WTC11 (cell line): Measurements from ENCODE around the gene PHLDB2. TPM values are rescaled to one million over a fixed set of nuclear protein-coding genes. Genes with fewer than 3 reads are reported as not detected.
"Not testable (repeated sequence)": the region's sequence is repeated elsewhere in the genome, so short reads cannot be mapped to it uniquely, and the experiment has no call there.

ENCODE experiments used
- ATAC-seq: fragments of 200-7000 bp; cut with Tn5 transposase; 2 replicates; pipeline ENCODE4 v1.10.0; 2021; ENCODE audit warnings: mild to moderate bottlenecking, moderate library complexity
- CTCF ChIA-PET: fragments of 300-600 bp; sonication (Branson Sonifier 250); formaldehyde crosslinking; loops from one replicate; lab custom pipeline; 2021; ENCODE audit warnings: antibody characterized with exemption; lab: Charles Lee
- POLR2A ChIA-PET: fragments of 350-600 bp; sonication (Branson Sonifier 250); formaldehyde crosslinking; loops from one replicate; lab custom pipeline; 2021; ENCODE audit warnings: antibody characterized with exemption; lab: Charles Lee
- DNase-seq: peaks from one replicate; pipeline ENCODE4 v3.0.0; 2021; ENCODE audit warnings: low spot score
- H3K27ac Mint-ChIP-seq: 2 replicates; pipeline ENCODE4 v1.8.0; 2021; ENCODE audit warnings: mixed read lengths
- H3K27me3 Mint-ChIP-seq: 2 replicates; pipeline ENCODE4 v1.8.0; 2021; ENCODE audit warnings: low read depth, mild to moderate bottlenecking, moderate library complexity, mixed read lengths
- H3K36me3 Mint-ChIP-seq: 2 replicates; pipeline ENCODE4 v1.8.0; 2021; ENCODE audit warnings: mixed read lengths
- H3K4me1 Mint-ChIP-seq: 2 replicates; pipeline ENCODE4 v1.8.0; 2022; ENCODE audit warnings: mixed read lengths
- H3K4me3 Mint-ChIP-seq: 2 replicates; pipeline ENCODE4 v1.8.0; 2021; ENCODE audit warnings: mild to moderate bottlenecking, moderate library complexity, mixed read lengths
- H3K9me3 Mint-ChIP-seq: 2 replicates; pipeline ENCODE4 v1.8.0; 2021; ENCODE audit warnings: mixed read lengths
- AFF4 ChIP-seq: sonication (generic); formaldehyde crosslinking; IDR thresholded peaks from 2 replicates; pipeline ENCODE4 v1.8.1; 2023; ENCODE audit warnings: mild to moderate bottlenecking, missing genetic modification reagents, borderline replicate concordance
- ATF3 ChIP-seq: sonication (generic); formaldehyde crosslinking; conservative IDR thresholded peaks from 2 replicates; pipeline ENCODE4 v1.8.1; 2022; ENCODE audit warnings: mild to moderate bottlenecking, missing genetic modification reagents
- FOXJ3 ChIP-seq: sonication (generic); formaldehyde crosslinking; IDR thresholded peaks from 2 replicates; pipeline ENCODE4 v1.9.0; 2021; ENCODE audit warnings: missing genetic modification reagents, mild to moderate bottlenecking, borderline replicate concordance
- GABPB1 ChIP-seq: sonication (generic); formaldehyde crosslinking; IDR thresholded peaks from 2 replicates; pipeline ENCODE4 v1.8.1; 2023; ENCODE audit warnings: mild to moderate bottlenecking, missing genetic modification reagents
- GRHL2 ChIP-seq: fragments of 250-450 bp; sonication (Bioruptor Pico); IDR thresholded peaks from 2 replicates; pipeline ENCODE4 v1.8.0; 2022; ENCODE audit warnings: mild to moderate bottlenecking, moderate library complexity; ENCODE audit not compliant: insufficient replicate concordance, severe bottlenecking
- GTF2I ChIP-seq: fragments of 250-450 bp; sonication (Bioruptor Pico); conservative IDR thresholded peaks from 2 replicates; pipeline ENCODE4 v1.4.0; 2021; ENCODE audit warnings: mild to moderate bottlenecking
- NR2C2 ChIP-seq: sonication (generic); formaldehyde crosslinking; IDR thresholded peaks from 2 replicates; pipeline ENCODE4 v1.8.0; 2022; ENCODE audit warnings: mild to moderate bottlenecking, missing genetic modification reagents
- PREB ChIP-seq: sonication (generic); formaldehyde crosslinking; IDR thresholded peaks from 2 replicates; pipeline ENCODE4 v1.8.1; 2022; ENCODE audit warnings: mild to moderate bottlenecking, missing genetic modification reagents, moderate library complexity, borderline replicate concordance
- ZNF121 ChIP-seq: sonication (generic); formaldehyde crosslinking; IDR thresholded peaks from 2 replicates; pipeline ENCODE4 v1.8.0; 2023; ENCODE audit warnings: missing genetic modification reagents
- ZNF281 ChIP-seq: sonication (generic); formaldehyde crosslinking; IDR thresholded peaks from 2 replicates; pipeline ENCODE4 v1.8.0; 2023; ENCODE audit warnings: mild to moderate bottlenecking, missing genetic modification reagents
- ZNF317 ChIP-seq: sonication (generic); formaldehyde crosslinking; IDR thresholded peaks from 2 replicates; pipeline ENCODE4 v1.8.1; 2023; ENCODE audit warnings: low read depth, mild to moderate bottlenecking, moderate library complexity, missing genetic modification reagents, borderline replicate concordance
- ZNF396 ChIP-seq: fragments of 250-450 bp; sonication (Bioruptor Pico); IDR thresholded peaks from 2 replicates; pipeline ENCODE4 v1.8.0; 2021; ENCODE audit warnings: mild to moderate bottlenecking, moderate library complexity, borderline replicate concordance
- ZNF416 ChIP-seq: fragments of 250-450 bp; sonication (Bioruptor Pico); IDR thresholded peaks from 2 replicates; pipeline ENCODE4 v1.9.0; 2021; ENCODE audit warnings: mild to moderate bottlenecking, inconsistent platforms
- ZNF423 ChIP-seq: fragments of 250-450 bp; sonication (Bioruptor Pico); IDR thresholded peaks from 2 replicates; pipeline ENCODE4 v2.1.2; 2022; ENCODE audit warnings: mild to moderate bottlenecking, moderate library complexity
- ZNF671 ChIP-seq: fragments of 250-450 bp; sonication (Bioruptor Pico); IDR thresholded peaks from 2 replicates; pipeline ENCODE4 v1.8.0; 2021; ENCODE audit warnings: mild to moderate bottlenecking
- total RNA-seq: library from RNA; stranded (reverse); gene quantifications from 3 replicates; pipeline ENCODE4 v1.2.3, GENCODE V29; 2021

The PHLDB2 gene
- total RNA-seq, 1 experiment from 2014 or later = 40.3 TPM

GRCh38 chr3:111813979-111814378, 45.1 kb upstream of the PHLDB2 start (continued):
- TF ChIP-seq AFF4 (CRISPR knock-in tag) (no peak), ZNF396 (no peak), ZNF423 (no peak), NR2C2 (CRISPR knock-in tag) (no peak), ZNF281 (CRISPR knock-in tag) (no peak), FOXJ3 (CRISPR knock-in tag) (no peak), ATF3 (CRISPR knock-in tag) (no peak), GRHL2 (CRISPR knock-in tag) (no peak), ZNF317 (no peak), GABPB1 (CRISPR knock-in tag) (no peak), ZNF416 (no peak), GTF2I (no peak)

- ATAC-seq, H3K27ac Mint-ChIP-seq, DNase-seq, POLR2A ChIA-PET, H3K27me3 Mint-ChIP-seq, H3K4me1 Mint-ChIP-seq, H3K4me3 Mint-ChIP-seq: not testable (repeated sequence)
- peaks cover 50% of the 10 kb centered on the region for H3K9me3 Mint-ChIP-seq
- CTCF ChIA-PET = interaction anchor here (1.8 kb wide), 1 partner anchor 197 kb away, joined by 4 read pairs; no protein-coding TSS in a partner anchor
- H3K36me3 Mint-ChIP-seq = peaks cover 26% of the 10 kb centered on the region
These were observed 42.3 kb upstream of the PHLDB2 start for GRCh38 chr3:111816771-111817170.

GRCh38 chr3:111819927-111820326, 39.1 kb upstream of the PHLDB2 start:
- no peak for DNase-seq
- no peaks in the 10 kb centered on the region; the same call in 1 of the 2 replicates for H3K27me3 Mint-ChIP-seq
- H3K27ac Mint-ChIP-seq = no peak overlapping the region
- peaks cover 23% of the 10 kb centered on the region for H3K36me3 Mint-ChIP-seq
- H3K4me1 Mint-ChIP-seq = peaks cover 3% of the 10 kb centered on the region; the same call in 1 of the 2 replicates
- ChIA-PET CTCF (no interaction called here), POLR2A (no interaction called here)
- peaks cover 39% of the 10 kb centered on the region for H3K9me3 Mint-ChIP-seq
- no peak overlapping the region for H3K4me3 Mint-ChIP-seq
- TF ChIP-seq ZNF671 (CRISPR knock-in tag) = no peak
- TF ChIP-seq PREB = no peak
- TF ChIP-seq AFF4 (CRISPR knock-in tag) = no peak
- no peak for TF ChIP-seq ZNF121 (CRISPR knock-in tag)
- TF ChIP-seq NR2C2 (CRISPR knock-in tag) = no peak
- no peak for ATAC-seq
